Loucy (cell line): ENCODE measurements around the gene NGDN.
"Not testable (repeated sequence)": the region's sequence is repeated elsewhere in the genome, so short reads cannot be mapped to it uniquely, and the experiment has no call there.

ENCODE experiments used
- H2AFZ ChIP-seq: fragments of 200-600 bp; sonication (generic); 2 replicates; pipeline ENCODE4 v1.6.0; 2016; ENCODE audit warnings: antibody characterized with exemption, mild to moderate bottlenecking, low read length, moderate library complexity
- H3F3A ChIP-seq: fragments of 200-600 bp; 2 replicates; pipeline ENCODE4 v1.6.0; 2016; ENCODE audit warnings: antibody characterized with exemption, low read depth, mild to moderate bottlenecking
- H3K27me3 ChIP-seq: fragments of 200-600 bp; sonication (generic); 2 replicates; pipeline ENCODE4 v1.6.1; 2014; ENCODE audit warnings: low read length, mild to moderate bottlenecking; ENCODE audit not compliant: insufficient read depth, poor library complexity, severe bottlenecking
- H3K36me3 ChIP-seq: fragments of 200-600 bp; sonication (generic); 2 replicates; pipeline ENCODE4 v1.6.1; 2016; ENCODE audit warnings: low read length; ENCODE audit not compliant: insufficient read depth
- H3K4me1 ChIP-seq: fragments of 200-600 bp; sonication (generic); 2 replicates; pipeline ENCODE4 v1.5.1; 2014; ENCODE audit warnings: low read length, mild to moderate bottlenecking; ENCODE audit not compliant: insufficient read depth, poor library complexity, severe bottlenecking
- H3K4me2 ChIP-seq: fragments of 200-600 bp; sonication (generic); 2 replicates; pipeline ENCODE4 v1.6.0; 2014; ENCODE audit warnings: antibody characterized with exemption, low read length, low read depth, mild to moderate bottlenecking; ENCODE audit not compliant: poor library complexity, severe bottlenecking
- H3K4me3 ChIP-seq: fragments of 200-600 bp; sonication (generic); 2 replicates; pipeline ENCODE4 v1.5.1; 2014; ENCODE audit warnings: low read length, mild to moderate bottlenecking, mixed read lengths; ENCODE audit not compliant: poor library complexity, severe bottlenecking
- H3K79me2 ChIP-seq: fragments of 200-600 bp; sonication (generic); 2 replicates; pipeline ENCODE4 v1.6.1; 2014; ENCODE audit warnings: low read length; ENCODE audit not compliant: insufficient read depth
- H3K9ac ChIP-seq: fragments of 200-600 bp; sonication (generic); 2 replicates; pipeline ENCODE4 v1.6.0; 2014; ENCODE audit warnings: mild to moderate bottlenecking, low read depth, low read length, moderate library complexity; ENCODE audit not compliant: poor library complexity, severe bottlenecking
- H3K9me2 ChIP-seq: fragments of 200-600 bp; sonication (generic); replicated peaks from 2 replicates; pipeline ENCODE4 v1.6.1; 2016; ENCODE audit warnings: low read depth, low read length, mixed read lengths
- H3K9me3 ChIP-seq: fragments of 200-600 bp; sonication (generic); 2 replicates; pipeline ENCODE4 v1.6.1; 2014; ENCODE audit warnings: mild to moderate bottlenecking, antibody characterized with exemption, low read length, low read depth; ENCODE audit not compliant: insufficient read depth
- H4K20me1 ChIP-seq: fragments of 200-600 bp; sonication (generic); 2 replicates; pipeline ENCODE4 v1.6.0; 2014; ENCODE audit warnings: antibody characterized with exemption, low read length, mild to moderate bottlenecking; ENCODE audit not compliant: insufficient read depth, poor library complexity, severe bottlenecking
- EZH2phosphoT487 ChIP-seq: fragments of 200-600 bp; IDR thresholded peaks from 2 replicates; pipeline ENCODE4 v1.6.1; 2018; ENCODE audit warnings: antibody characterized with exemption, mild to moderate bottlenecking, moderate library complexity, borderline replicate concordance
- TF ChIP-seq, protein P1 (sequence below): fragments of 200-600 bp; sonication (generic); conservative IDR thresholded peaks from 2 replicates; pipeline ENCODE4 v1.5.1; 2014; ENCODE audit warnings: mild to moderate bottlenecking, antibody characterized with exemption, low read length

NGDN gene

DNA sequence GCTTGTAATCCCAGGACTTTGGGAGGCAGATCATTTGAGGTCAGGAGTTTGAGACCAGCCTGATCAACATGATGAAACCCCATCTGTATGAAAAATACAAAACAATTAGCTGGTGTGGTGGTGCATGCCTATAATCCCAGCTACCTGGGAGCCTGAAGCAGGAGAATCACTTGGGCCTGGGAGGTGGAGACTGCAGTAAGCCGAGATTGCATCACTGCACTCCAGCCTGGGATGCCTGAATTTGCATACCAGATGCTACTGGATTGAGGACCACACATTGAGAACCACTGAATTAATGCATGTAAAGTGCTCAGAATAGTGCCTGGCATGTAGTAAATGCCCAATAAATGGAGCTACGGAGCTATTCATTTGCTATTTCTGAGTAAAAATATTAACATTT lies 19.1 kb upstream of the NGDN start:
- H3K36me3 ChIP-seq = no peaks in the 10 kb centered on the region
- no peaks in the 10 kb centered on the region for H3K9me2 ChIP-seq
- no peaks in the 10 kb centered on the region for H3F3A ChIP-seq
- H3K79me2 ChIP-seq = no peaks in the 10 kb centered on the region
- H2AFZ ChIP-seq = no peak overlapping the region
- no peaks in the 10 kb centered on the region for H3K27me3 ChIP-seq
- no peaks in the 10 kb centered on the region for H4K20me1 ChIP-seq
- no peaks in the 10 kb centered on the region for H3K4me1 ChIP-seq
- H3K4me2 ChIP-seq = no peak overlapping the region
- H3K4me3 ChIP-seq = no peak overlapping the region
- no peaks in the 10 kb centered on the region for H3K9me3 ChIP-seq
- no peak for TF ChIP-seq EZH2phosphoT487
- TF ChIP-seq, protein P1, sequence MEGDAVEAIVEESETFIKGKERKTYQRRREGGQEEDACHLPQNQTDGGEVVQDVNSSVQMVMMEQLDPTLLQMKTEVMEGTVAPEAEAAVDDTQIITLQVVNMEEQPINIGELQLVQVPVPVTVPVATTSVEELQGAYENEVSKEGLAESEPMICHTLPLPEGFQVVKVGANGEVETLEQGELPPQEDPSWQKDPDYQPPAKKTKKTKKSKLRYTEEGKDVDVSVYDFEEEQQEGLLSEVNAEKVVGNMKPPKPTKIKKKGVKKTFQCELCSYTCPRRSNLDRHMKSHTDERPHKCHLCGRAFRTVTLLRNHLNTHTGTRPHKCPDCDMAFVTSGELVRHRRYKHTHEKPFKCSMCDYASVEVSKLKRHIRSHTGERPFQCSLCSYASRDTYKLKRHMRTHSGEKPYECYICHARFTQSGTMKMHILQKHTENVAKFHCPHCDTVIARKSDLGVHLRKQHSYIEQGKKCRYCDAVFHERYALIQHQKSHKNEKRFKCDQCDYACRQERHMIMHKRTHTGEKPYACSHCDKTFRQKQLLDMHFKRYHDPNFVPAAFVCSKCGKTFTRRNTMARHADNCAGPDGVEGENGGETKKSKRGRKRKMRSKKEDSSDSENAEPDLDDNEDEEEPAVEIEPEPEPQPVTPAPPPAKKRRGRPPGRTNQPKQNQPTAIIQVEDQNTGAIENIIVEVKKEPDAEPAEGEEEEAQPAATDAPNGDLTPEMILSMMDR = no peak
- no peak overlapping the region for H3K9ac ChIP-seq

DNA sequence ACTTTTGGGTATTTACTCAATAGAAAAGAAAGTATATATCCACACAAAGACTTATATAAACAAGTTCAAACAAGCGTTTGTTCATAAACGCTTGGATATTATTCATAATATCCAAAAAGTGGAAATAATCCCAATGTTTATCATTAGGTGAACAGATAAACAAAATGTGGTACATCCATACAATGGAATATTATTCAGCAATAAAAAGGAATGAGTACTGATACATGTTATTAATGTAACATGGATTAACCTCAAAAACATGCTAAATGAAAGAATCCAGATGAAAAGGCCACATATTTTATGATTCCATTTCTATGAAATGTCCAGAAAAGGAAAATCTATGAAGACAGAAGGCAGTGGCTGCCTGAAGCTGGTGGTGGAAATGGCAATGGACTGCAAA lies 17.3 kb upstream of the NGDN start:
- H3K36me3 ChIP-seq = no peaks in the 10 kb centered on the region
- H3K9ac ChIP-seq = no peak overlapping the region
- H3K79me2 ChIP-seq = no peaks in the 10 kb centered on the region
- no peak overlapping the region for H3K4me3 ChIP-seq
- H4K20me1 ChIP-seq = no peaks in the 10 kb centered on the region
- no peaks in the 10 kb centered on the region for H3K9me3 ChIP-seq
- no peak overlapping the region for H3K4me2 ChIP-seq
- no peaks in the 10 kb centered on the region for H3K27me3 ChIP-seq
- no peaks in the 10 kb centered on the region for H3K9me2 ChIP-seq
- TF ChIP-seq EZH2phosphoT487 = no peak
- no peaks in the 10 kb centered on the region for H3K4me1 ChIP-seq
- no peak overlapping the region for H2AFZ ChIP-seq
- no peaks in the 10 kb centered on the region for H3F3A ChIP-seq

DNA sequence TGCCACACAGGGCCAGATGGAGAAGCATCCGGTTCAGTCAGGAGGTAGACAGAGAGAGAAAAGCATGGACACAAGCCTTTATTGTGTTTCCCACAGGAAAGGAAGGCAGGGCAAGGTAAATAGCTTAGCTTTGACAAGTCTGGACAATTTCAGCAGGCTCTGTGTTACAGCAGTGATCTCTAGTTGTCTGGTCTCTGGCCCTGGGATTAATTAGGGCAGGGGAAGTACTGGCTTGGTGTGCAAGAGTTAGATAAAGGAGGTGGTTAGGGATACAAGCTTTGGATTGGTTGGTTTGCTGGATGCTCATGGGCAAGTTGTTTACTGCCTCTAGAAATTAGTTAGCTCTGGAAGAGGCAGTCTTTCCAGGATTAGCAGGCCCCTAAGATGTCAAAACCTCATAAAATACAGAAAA lies 15.1 kb upstream of the NGDN start:
- no peaks in the 10 kb centered on the region for H3K4me1 ChIP-seq
- no peak overlapping the region for H3K4me3 ChIP-seq
- TF ChIP-seq EZH2phosphoT487 = no peak
- TF ChIP-seq, protein P1 = no peak
- no peaks in the 10 kb centered on the region for H4K20me1 ChIP-seq
- no peak overlapping the region for H3K4me2 ChIP-seq
- no peaks in the 10 kb centered on the region for H3K9me3 ChIP-seq
- H3K36me3 ChIP-seq = no peaks in the 10 kb centered on the region
- no peaks in the 10 kb centered on the region for H3K27me3 ChIP-seq
- no peaks in the 10 kb centered on the region for H3F3A ChIP-seq
- no peak overlapping the region for H2AFZ ChIP-seq
- H3K9me2 ChIP-seq = no peaks in the 10 kb centered on the region
- no peaks in the 10 kb centered on the region for H3K79me2 ChIP-seq
- no peak overlapping the region for H3K9ac ChIP-seq

DNA sequence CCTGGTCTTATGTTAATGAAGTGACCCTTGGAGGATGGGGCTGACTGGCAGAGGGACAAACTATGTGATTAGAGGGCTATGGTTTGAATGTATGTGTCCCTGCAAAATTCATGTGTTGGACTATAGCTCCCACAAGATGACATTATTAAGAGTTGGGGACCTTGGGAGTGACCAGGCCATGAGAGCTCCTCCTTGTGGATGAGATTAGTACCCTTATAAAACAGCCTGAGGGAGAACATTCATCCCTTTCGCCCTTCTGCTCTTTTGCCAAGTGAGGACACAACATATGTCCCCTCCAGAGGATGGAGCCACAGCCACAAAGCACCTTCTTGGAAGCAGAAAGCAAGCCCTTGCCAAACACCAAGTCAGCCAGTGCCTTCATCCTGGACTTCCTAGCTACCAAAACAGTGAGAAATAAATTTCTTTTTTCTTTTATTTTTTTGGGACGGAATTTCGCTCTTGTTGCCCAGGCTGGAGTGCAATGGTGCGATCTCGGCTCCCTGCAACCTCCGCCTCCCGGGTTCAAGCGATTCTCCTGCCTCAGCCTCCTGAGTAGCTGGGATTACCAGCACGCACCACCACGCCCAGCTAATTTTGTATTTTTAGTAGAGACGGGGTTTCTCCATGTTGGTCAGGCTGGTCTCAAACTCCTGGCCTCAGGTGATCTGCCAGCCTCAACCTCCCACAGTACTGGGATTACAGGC lies 12.5 kb upstream of the NGDN start:
- TF ChIP-seq, protein P1 = peak; percentile 46
- H3K27me3 ChIP-seq, H3K4me3 ChIP-seq, H4K20me1 ChIP-seq, H3K36me3 ChIP-seq, H3K9ac ChIP-seq, H3K4me1 ChIP-seq, H3F3A ChIP-seq, H3K9me3 ChIP-seq, H2AFZ ChIP-seq, H3K9me2 ChIP-seq, H3K4me2 ChIP-seq, H3K79me2 ChIP-seq: not testable (repeated sequence)
